Endothelial cell (in vitro differentiated cells): ENCODE measurements around the gene PRMT3. TPM values are rescaled to one million over a fixed set of nuclear protein-coding genes. Genes with fewer than 3 reads are reported as not detected.

Experiments used
- DNase-seq: peaks from one replicate; pipeline ENCODE4 v3.0.0; 2021; ENCODE audit warnings: low spot score
- H3K27ac Mint-ChIP-seq: one replicate; pipeline ENCODE4 v1.8.0; 2021; ENCODE audit warnings: mixed read lengths, inconsistent platforms; ENCODE audit not compliant: unreplicated experiment
- H3K27me3 Mint-ChIP-seq: one replicate; pipeline ENCODE4 v1.8.0; 2021; ENCODE audit warnings: mild to moderate bottlenecking, moderate library complexity, mixed read lengths, inconsistent platforms; ENCODE audit not compliant: unreplicated experiment
- H3K36me3 Mint-ChIP-seq: one replicate; pipeline ENCODE4 v1.8.0; 2021; ENCODE audit warnings: mild to moderate bottlenecking, low read depth, mixed read lengths, inconsistent platforms; ENCODE audit not compliant: unreplicated experiment
- H3K4me1 Mint-ChIP-seq: one replicate; pipeline ENCODE4 v1.8.0; 2021; ENCODE audit warnings: mild to moderate bottlenecking, mixed read lengths, inconsistent platforms; ENCODE audit not compliant: unreplicated experiment
- H3K4me3 Mint-ChIP-seq: one replicate; pipeline ENCODE4 v1.8.0; 2021; ENCODE audit warnings: mild to moderate bottlenecking, mixed read lengths, inconsistent platforms; ENCODE audit not compliant: unreplicated experiment
- H3K9me3 Mint-ChIP-seq: one replicate; pipeline ENCODE4 v1.8.0; 2021; ENCODE audit warnings: mixed read lengths, inconsistent platforms; ENCODE audit not compliant: unreplicated experiment
- total RNA-seq: library from RNA; stranded (reverse); fragmentation: NEBNext Ultra II Directional; extraction: Animal tissue kit (Norgen Biotek cat#: 25700); gene quantifications from one replicate; pipeline ENCODE4 v1.2.1, GENCODE V29; 2021; ENCODE audit not compliant: unreplicated experiment
- TF ChIP-seq, protein P1 (sequence below): fragments of 200-600 bp; sonication (generic); IDR thresholded peaks from one replicate; pipeline ENCODE4 v1.5.0; 2021; ENCODE audit warnings: antibody characterized with exemption; ENCODE audit not compliant: unreplicated experiment

The PRMT3 gene
- total RNA-seq, 1 donor from 2014 or later, result 5.4 TPM

DNA sequence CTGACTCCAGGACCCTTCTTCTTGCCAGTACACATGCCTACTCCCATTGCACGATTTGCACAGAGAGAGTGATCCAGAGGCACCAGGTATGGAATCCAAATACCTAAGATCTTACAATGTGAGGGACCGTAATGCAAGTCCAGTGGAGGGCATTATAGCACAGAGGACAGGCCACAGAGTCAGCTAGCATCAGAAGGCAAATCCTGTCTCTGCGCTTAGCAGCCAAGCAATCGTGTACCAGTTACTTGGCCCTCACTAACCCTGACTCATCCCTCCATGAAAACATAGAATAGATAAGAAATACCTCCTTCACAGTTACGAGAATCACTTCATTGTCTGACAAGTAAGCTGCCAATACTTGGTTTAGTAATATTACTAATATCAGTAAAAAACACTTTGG, 142.2 kb downstream of the PRMT3 start:
- Mint-ChIP-seq H3K27ac (no peak overlapping the region), H3K9me3 (no peaks in the 10 kb centered on the region), H3K27me3 (no peaks in the 10 kb centered on the region), H3K4me1 (no peaks in the 10 kb centered on the region), H3K4me3 (no peak overlapping the region), H3K36me3 (no peaks in the 10 kb centered on the region)
- DNase-seq, result no peak
- TF ChIP-seq, protein P1, sequence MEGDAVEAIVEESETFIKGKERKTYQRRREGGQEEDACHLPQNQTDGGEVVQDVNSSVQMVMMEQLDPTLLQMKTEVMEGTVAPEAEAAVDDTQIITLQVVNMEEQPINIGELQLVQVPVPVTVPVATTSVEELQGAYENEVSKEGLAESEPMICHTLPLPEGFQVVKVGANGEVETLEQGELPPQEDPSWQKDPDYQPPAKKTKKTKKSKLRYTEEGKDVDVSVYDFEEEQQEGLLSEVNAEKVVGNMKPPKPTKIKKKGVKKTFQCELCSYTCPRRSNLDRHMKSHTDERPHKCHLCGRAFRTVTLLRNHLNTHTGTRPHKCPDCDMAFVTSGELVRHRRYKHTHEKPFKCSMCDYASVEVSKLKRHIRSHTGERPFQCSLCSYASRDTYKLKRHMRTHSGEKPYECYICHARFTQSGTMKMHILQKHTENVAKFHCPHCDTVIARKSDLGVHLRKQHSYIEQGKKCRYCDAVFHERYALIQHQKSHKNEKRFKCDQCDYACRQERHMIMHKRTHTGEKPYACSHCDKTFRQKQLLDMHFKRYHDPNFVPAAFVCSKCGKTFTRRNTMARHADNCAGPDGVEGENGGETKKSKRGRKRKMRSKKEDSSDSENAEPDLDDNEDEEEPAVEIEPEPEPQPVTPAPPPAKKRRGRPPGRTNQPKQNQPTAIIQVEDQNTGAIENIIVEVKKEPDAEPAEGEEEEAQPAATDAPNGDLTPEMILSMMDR, result no peak

DNA sequence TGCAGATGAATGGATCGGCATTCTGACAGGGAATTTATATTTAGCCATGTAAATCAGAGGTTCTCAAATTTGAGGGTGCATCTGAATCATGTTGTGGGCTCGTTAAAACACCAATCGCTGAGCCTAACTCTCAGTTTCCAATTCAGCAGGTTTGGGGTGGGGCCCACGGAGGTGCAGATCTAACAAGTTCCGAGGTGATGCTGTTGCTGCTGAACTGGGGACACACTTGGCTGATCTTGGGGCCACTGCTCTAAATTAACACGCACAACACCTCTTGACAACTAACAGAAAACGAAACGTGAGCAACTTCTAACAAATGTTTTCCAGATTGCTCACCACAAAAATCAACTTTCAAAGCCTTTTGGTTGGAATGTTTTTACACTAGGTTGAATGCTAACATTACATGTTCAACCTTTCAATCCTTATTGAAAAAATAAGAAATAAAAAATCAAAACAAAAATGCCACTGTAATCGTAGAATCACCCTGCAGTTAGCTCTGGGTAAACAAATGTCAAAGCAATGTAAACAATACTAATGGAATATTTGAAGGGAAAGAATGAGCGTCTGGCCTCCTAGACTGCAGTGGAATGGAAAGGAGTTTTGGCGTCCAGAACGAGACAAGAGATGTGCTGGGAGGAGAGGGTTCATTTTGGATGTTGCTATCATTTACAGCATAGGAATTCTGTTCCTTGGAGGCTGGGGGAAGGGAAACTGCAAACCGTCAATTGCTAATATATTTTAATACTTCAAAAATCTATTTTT, 143.6 kb downstream of the PRMT3 start:
- no peaks in the 10 kb centered on the region for H3K27me3 Mint-ChIP-seq
- no peaks in the 10 kb centered on the region for H3K4me1 Mint-ChIP-seq
- H3K4me3 Mint-ChIP-seq, result no peak overlapping the region
- TF ChIP-seq, protein P1, result no peak
- no peak overlapping the region for H3K27ac Mint-ChIP-seq
- DNase-seq, result no peak
- H3K9me3 Mint-ChIP-seq, result no peaks in the 10 kb centered on the region
- H3K36me3 Mint-ChIP-seq, result no peaks in the 10 kb centered on the region

- Mint-ChIP-seq H3K27me3 (no peaks in the 10 kb centered on the region), H3K4me3 (no peak overlapping the region), H3K27ac (no peak overlapping the region), H3K36me3 (peaks cover 5% of the 10 kb centered on the region), H3K9me3 (no peaks in the 10 kb centered on the region), H3K4me1 (no peaks in the 10 kb centered on the region)
- TF ChIP-seq, protein P1, result no peak
- no peak for DNase-seq
These were observed 147.9 kb downstream of the PRMT3 start for GRCh38 chr11:20535271-20535881.

DNA sequence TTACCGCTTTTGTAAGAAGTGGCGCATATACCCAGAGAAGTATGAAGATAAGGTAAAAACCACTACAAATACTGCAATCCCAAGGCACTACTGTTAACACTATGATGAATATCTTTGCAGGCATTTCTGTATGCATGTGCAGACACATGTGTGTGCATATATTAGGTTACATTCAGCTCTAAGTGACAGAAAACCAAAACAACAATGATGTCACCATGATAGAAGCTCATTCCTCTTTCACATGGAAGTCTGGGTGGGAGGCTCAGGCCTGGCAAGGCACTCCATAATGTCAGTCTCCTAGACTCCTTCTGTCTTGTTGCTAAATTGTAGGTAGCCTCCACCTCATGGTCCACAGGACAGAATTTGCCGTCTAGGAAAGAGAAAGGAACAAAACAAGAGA, 148.8 kb downstream of the PRMT3 start:
- no peak overlapping the region for H3K27ac Mint-ChIP-seq
- no peaks in the 10 kb centered on the region for H3K9me3 Mint-ChIP-seq
- no peak overlapping the region for H3K4me3 Mint-ChIP-seq
- no peak for DNase-seq
- TF ChIP-seq, protein P1, result no peak
- peaks cover 5% of the 10 kb centered on the region for H3K36me3 Mint-ChIP-seq
- no peaks in the 10 kb centered on the region for H3K4me1 Mint-ChIP-seq
- H3K27me3 Mint-ChIP-seq, result no peaks in the 10 kb centered on the region

DNA sequence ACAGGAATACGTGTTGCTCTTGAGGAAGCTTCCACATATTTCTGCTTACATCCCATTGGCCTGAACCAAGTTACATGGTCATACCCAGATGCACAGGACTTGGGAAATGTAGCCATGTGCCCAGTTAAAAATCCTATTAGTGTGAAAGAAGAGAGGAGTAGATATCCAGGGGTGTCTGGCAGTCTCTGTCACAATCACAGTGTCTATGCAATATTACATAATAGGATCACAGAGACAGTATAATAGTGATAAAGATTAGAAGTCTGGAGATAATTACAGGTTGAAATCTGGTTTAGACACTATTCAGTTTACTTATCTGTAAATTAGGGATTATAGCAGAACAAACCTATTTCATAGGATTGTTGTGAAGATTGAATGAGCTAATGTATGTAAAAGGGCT, 149.3 kb downstream of the PRMT3 start:
- Mint-ChIP-seq H3K27me3 (no peaks in the 10 kb centered on the region), H3K36me3 (peaks cover 5% of the 10 kb centered on the region), H3K4me3 (no peak overlapping the region), H3K9me3 (no peaks in the 10 kb centered on the region), H3K4me1 (no peaks in the 10 kb centered on the region), H3K27ac (no peak overlapping the region)
- TF ChIP-seq, protein P1, result no peak
- DNase-seq, result no peak
